Measurements from ENCODE around the gene FARP1.
"Not testable (repeated sequence)": the region's sequence is repeated elsewhere in the genome, so short reads cannot be mapped to it uniquely, and the experiment has no call there.

Gene FARP1

DNA sequence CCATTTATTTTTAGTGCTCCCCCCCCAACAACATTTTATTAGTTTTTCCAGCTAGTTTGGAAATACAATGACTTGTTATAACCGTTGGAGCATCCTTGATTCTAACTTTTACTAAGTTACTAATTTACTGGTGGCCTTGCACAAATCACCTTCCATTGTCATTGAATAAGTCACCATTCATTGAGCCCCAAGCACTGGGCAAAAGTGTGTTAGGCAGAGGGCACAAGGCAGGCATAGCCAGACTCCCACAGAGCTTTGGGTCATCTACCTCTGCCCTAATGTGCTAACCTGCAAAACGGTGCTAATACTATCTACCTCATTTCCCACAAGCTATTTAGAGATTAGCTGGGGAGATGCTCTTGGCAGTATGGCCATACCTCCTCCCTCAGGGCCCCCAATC lies 120.9 kb downstream of the FARP1 start:
- no peak for DNase-seq (ENCODE audit: low read depth in 2 of 2)

DNA sequence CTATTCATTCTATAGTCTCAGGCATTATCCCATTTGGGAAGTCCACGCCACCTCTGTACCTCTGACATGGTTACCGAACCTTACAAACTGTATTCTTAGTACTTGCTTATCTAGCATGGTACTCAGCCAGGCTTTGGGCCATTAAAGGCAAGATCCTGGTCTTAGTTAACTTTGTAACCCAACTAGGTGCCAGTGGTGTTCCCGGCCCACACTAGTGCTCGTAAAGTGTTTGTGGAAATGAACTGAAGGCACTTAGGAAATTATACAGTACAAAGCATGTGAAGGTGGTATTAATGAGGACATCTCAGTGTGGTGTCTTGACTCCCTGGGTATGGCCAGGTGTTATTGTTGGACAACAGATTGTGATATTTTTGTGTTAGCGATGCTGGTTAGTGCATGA lies 122.0 kb downstream of the FARP1 start:
- DNase-seq (ENCODE audit: low read depth in 2 of 2): no peak

GRCh38 chr13:98265692-98266551 lies 123.0 kb downstream of the FARP1 start:
- no peak for DNase-seq (ENCODE audit: low read depth in 2 of 2)

DNA sequence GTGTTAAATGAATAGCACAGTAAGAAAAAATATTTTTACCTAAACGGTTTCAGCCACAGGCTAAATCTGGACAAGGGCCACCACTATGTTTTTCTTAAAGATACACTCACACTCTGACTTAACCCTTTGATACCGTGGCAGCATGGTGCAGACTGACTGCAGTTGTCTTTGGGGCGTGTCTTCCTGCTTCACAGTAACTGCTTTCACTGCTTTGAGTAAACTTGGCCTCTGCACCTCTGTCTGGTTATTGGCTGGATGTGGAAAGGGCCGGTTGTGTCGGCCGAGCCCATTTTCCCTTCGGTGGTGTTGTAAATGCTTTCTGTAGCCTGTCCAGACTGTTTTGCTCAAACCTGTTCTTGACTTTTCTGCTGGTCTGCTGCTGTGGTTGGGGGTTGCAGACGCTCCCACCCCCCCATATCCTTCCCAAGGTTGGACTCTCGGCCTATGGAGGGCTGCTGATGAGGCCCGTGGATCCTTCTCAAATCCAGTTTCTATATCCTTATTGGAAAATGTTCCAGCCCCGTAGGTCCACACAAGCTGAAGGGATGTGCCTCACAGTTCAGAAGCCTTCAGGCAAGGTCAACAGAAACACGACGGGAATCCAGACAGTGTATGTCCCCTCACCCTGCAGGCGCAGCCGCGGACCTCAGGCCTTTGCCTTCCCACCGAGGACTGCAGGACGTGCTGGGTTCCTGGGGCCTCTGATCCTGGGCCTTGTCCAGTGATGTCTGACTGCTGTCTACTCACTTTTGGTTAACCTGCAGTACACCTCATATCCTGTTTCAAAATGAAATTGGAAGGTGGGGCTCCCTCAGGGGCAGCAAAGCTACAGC lies 124.4 kb downstream of the FARP1 start:
- no peak for DNase-seq (ENCODE audit: low read depth in 2 of 2)

DNA sequence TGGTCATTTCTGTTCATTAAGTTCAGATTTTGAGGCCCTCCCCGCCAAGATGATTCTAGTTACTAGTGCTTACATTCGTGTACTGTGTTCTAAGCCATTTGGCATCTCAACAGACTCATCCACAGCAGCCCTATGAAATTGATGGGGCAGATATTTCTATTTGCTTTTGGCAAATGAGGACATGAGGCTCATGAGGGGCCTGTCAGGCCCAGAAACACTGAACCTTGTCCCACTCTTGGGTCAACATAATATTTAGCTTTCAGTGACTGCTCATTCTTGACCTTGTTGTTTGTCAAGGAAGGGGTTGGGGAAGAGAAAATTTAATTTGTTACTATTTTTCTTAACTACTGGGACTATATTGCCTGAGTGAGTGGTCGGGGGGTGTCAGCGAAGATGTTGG lies 126.5 kb downstream of the FARP1 start:
- no peak for DNase-seq (ENCODE audit: low read depth in 2 of 2)

- DNase-seq (ENCODE audit: low read depth in 2 of 2): no peak
Observed at GRCh38 chr13:98270819-98271218, 127.9 kb downstream of the FARP1 start.

GRCh38 chr13:98271646-98272045 lies 128.8 kb downstream of the FARP1 start:
- DNase-seq (ENCODE audit: low read depth in 2 of 2): not testable (repeated sequence)

GRCh38 chr13:98272549-98272948 lies 129.7 kb downstream of the FARP1 start:
- DNase-seq (ENCODE audit: low read depth in 2 of 2): no peak

GRCh38 chr13:98273067-98273823 lies 130.4 kb downstream of the FARP1 start:
- DNase-seq (ENCODE audit: low read depth in 2 of 2): no peak

DNA sequence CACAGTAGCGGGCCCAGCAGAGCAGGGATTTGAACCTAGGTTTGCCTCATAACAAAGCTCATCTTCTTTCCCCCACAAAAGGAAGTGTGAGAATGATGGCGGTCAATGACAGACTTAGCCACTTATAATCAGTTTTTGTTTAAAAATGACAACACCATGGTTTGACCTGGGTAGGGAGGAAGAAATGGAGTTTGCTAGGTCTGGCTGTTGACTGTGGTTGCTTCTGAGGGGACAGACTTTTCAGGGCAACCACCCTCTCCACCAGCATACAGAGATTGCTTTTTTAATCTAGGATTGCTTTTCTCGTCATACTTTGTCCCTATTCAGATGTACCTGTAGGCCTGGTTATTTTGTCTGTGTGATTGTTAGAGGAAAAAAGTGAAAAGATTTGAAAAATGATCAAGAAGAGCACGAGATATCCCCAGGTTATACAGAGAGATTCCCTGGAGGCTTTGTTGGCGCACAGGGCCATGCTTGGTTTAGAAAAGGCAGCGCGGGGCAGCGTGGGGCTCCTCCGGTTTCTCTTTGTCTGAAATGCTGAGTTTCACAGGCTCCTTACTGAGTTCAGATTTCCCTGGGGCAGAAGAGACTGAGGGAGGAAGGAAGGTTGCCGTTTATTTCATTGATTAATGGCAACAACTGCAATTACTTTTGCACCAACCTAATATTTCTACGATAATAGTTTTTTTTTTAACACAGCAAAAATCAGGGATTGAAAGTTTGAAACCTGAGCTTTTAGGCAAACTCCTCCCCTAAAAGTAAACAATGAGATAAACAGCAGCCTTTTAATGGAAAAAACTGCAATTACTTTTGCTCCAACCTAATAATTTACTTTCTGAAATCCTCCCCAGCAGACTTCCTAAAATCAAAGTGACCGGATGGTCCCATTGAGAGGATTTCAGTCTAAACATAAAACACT lies 131.2 kb downstream of the FARP1 start:
- DNase-seq (ENCODE audit: low read depth in 2 of 2): no peak

- DNase-seq (ENCODE audit: low read depth in 2 of 2): no peak
Observed at GRCh38 chr13:98274921-98275487, 132.1 kb downstream of the FARP1 start.

GRCh38 chr13:98275681-98276171 lies 132.8 kb downstream of the FARP1 start:
- no peak for DNase-seq (ENCODE audit: low read depth in 2 of 2)

DNA sequence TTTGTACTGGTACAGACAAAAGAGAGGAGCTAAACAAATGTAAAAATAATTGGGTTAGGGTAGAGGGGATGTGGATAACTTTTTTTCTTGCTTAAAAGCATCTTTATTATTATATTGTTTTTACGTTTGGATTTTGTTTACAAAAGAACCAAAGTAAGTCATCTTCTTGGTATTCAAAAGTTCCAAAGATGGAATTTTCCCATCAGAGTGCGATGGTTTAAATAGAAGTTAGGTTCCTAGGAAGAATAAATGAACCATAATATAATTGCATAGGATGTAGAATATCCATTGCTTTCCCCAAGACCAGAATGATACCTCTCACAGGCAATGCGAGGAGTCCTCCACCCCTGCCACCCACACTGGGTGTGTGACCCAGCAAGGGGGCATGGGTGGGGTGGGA lies 133.6 kb downstream of the FARP1 start:
- DNase-seq (ENCODE audit: low read depth in 2 of 2): no peak

- DNase-seq (ENCODE audit: low read depth in 2 of 2): no peak
Observed at GRCh38 chr13:98278068-98278724, 135.3 kb downstream of the FARP1 start.

DNA sequence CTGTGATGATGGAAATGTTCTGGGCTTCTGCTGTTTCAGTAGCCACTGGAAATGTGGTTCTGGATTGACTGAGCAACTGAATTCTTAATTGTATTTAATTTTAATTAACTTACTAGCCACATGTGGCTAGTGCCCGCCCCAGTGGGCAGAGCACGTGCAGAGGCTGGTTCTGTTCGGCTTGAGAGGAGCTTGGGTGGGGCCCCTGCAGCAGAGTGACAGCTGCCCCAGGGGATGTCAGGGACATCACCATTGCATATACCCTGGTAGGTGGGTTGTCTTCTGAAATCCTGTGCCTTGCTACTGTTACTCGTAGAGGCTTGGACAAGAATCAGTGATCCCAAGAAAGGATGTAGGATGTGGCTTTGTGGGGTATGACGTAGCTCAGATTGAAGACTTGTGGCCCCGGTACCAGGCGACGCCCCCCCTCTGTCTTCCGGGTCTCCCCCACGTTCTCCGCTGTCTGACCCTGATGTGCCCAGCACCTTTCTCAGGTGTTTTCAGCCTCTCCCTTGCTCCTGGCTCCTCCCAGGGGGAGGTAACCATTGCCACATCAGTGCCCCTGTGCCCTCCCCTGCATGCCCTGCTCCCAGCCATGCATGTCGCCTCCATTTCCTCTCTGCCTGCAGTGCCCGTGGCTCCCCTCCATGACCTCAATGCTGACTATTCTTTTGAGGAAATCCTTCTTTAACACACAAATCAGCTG lies 136.7 kb downstream of the FARP1 start:
- DNase-seq (ENCODE audit: low read depth in 2 of 2): no peak

- DNase-seq (ENCODE audit: low read depth in 2 of 2): no peak
Observed at GRCh38 chr13:98280176-98280510, 137.2 kb downstream of the FARP1 start.

DNA sequence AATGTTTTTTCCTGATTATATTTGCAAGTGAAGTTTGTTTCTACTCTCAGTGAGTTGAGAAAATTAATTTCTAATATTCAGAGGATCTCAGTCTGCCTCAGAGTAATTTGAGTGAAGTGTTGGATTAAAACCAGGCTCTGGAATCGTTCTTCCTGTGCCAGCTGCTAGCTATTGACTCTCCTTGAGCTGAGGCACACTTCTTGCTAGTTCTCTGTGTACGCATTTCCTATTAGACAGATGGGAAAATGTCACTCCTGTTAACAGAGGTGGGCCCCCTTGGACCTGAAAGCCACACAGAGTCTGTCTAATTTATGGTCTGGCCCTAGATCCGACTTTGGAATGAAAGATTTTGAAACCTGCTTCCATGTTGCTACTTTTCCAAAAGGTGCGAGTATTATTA lies 141.8 kb downstream of the FARP1 start:
- no peak for DNase-seq (ENCODE audit: low read depth in 2 of 2)

DNA sequence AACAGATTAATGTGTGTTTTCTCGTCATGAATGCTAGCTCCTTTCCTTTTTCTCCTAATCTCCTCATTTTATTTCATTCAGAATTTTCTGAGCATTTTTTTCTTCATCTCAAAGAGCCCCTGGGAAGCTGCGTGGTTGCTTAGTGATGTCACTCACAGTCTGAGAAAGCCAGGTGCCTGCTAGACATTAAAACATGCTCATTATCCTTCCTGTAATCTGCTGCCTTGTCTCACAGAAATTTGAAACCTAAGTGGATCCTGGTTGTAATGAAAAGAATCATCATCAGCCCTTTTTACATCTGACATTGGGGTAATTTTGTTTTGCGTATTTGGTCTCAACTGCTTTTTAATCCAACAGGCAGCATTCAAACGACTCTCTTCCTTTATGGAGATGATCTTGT lies 142.4 kb downstream of the FARP1 start:
- no peak for DNase-seq (ENCODE audit: low read depth in 2 of 2)

GRCh38 chr13:98285852-98286594 lies 143.1 kb downstream of the FARP1 start:
- DNase-seq (ENCODE audit: low read depth in 2 of 2): no peak

All from stimulated activated CD4-positive, alpha-beta T cell treated with anti-CD3 and anti-CD28 coated beads, Interleukin-1b, Interleukin-23, amount 100 ng/mL, for 4 hours (primary cell).